HEK293T (cell line): ENCODE data around the gene DLL1.

Experiments used
- CTCF ChIA-PET: fragments of 350-600 bp; formaldehyde crosslinking; extraction: SDS; loops from one replicate; lab custom pipeline; 2021; ENCODE audit warnings: antibody characterized with exemption, inconsistent platforms; lab: Yijun Ruan, JAX
- POLR2A ChIA-PET: fragments of 350-600 bp; formaldehyde crosslinking; extraction: SDS; loops from one replicate; lab custom pipeline; 2020; ENCODE audit warnings: antibody characterized with exemption, inconsistent platforms; lab: Yijun Ruan, JAX
- DNase-seq: peaks from one replicate; pipeline ENCODE4 v3.0.0; 2012; ENCODE audit warnings: mixed read lengths; ENCODE audit errors: extremely low spot score
- ARNT ChIP-seq: fragments of 450-650 bp; IDR thresholded peaks from 2 replicates; pipeline ENCODE4 v1.6.1; 2017; ENCODE audit warnings: mild to moderate bottlenecking
- BHLHE40 ChIP-seq: fragments of 450-650 bp; IDR thresholded peaks from 2 replicates; pipeline ENCODE4 v1.6.1; 2016; ENCODE audit warnings: mild to moderate bottlenecking, moderate library complexity, borderline replicate concordance
- CTBP1 ChIP-seq: fragments of 450-650 bp; IDR thresholded peaks from 2 replicates; pipeline ENCODE4 v1.6.1; 2016; ENCODE audit warnings: borderline replicate concordance
- ELF4 ChIP-seq: fragments of 450-650 bp; IDR thresholded peaks from 2 replicates; pipeline ENCODE4 v1.6.1; 2017; ENCODE audit warnings: antibody characterized with exemption
- FOXA1 ChIP-seq: fragments of 450-650 bp; IDR thresholded peaks from 2 replicates; pipeline ENCODE4 v1.6.1; 2016; ENCODE audit warnings: mild to moderate bottlenecking
- FOXK2 ChIP-seq: fragments of 450-650 bp; IDR thresholded peaks from 2 replicates; pipeline ENCODE4 v1.6.1; 2016; ENCODE audit warnings: mild to moderate bottlenecking
- FOXM1 ChIP-seq: fragments of 450-650 bp; IDR thresholded peaks from 2 replicates; pipeline ENCODE4 v1.6.1; 2017; ENCODE audit warnings: mild to moderate bottlenecking, borderline replicate concordance
- HDGF ChIP-seq: fragments of 450-650 bp; IDR thresholded peaks from 2 replicates; pipeline ENCODE4 v1.6.1; 2017; ENCODE audit warnings: antibody characterized with exemption, borderline replicate concordance
- L3MBTL2 ChIP-seq: fragments of 450-650 bp; conservative IDR thresholded peaks from 2 replicates; pipeline ENCODE4 v1.6.1; 2016; ENCODE audit warnings: mild to moderate bottlenecking
- LEF1 ChIP-seq: fragments of 450-650 bp; IDR thresholded peaks from 2 replicates; pipeline ENCODE4 v1.6.1; 2017; ENCODE audit warnings: mild to moderate bottlenecking, borderline replicate concordance
- NFRKB ChIP-seq: fragments of 450-650 bp; IDR thresholded peaks from 2 replicates; pipeline ENCODE4 v1.6.1; 2016; ENCODE audit warnings: mild to moderate bottlenecking, moderate library complexity
- SP1 ChIP-seq: fragments of 450-650 bp; IDR thresholded peaks from 2 replicates; pipeline ENCODE4 v1.6.1; 2017
- SUZ12 ChIP-seq: fragments of 450-650 bp; IDR thresholded peaks from 2 replicates; pipeline ENCODE4 v1.6.1; 2016; ENCODE audit warnings: mild to moderate bottlenecking
- TARDBP ChIP-seq: fragments of 450-650 bp; IDR thresholded peaks from 2 replicates; pipeline ENCODE4 v1.6.1; 2016
- ZNF384 ChIP-seq: fragments of 450-650 bp; IDR thresholded peaks from 2 replicates; pipeline ENCODE4 v1.6.1; 2016
- TF ChIP-seq, protein P1 (sequence below): fragments of 450-650 bp; IDR thresholded peaks from 2 replicates; pipeline ENCODE4 v1.6.1; 2016

The DLL1 gene

DNA sequence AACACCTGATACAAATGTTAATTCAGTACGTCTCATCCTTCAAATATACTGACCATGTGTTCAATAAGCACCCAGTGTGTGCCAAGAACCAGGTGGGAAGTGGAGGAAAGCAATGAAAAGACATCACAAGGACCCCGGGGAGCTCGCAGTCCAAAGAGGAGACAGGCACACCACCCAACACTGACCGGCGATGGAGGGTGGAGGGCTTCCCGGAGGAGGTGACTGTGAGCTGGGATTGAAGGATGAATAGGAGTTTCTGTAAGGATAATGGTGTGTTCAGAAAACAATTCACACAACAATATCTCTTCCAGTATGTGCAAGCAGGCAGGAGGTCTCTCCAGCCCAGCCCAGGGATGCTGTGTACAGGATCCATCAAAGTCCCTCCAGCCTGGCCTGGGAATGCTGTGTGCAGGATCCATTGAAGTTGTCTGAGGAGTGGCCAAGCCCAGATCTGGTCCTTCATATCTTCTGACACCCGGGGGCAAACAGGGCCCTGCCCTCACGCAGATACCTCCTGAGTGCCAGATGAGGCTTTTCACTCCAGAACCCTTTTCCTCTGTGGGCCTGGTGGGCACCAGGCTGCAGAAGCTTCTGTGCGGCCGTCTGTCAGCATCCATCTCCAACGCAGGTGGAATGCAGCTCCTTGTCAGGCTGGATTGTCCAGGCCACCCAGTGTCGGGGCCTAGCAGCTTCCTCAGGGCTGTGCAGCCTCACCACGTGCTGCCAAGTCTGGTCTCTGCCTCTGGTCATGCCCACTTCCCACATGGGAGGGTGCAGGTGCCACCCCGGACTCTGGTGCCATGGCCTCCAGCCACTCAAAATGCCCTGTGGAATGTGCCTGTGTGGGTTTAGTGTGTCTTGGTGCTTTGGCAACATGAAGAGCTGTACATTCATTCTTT, 36.3 kb downstream of the DLL1 start:
- no peak for DNase-seq
- TF ChIP-seq FOXM1 (no peak), TARDBP (no peak), ARNT (no peak), LEF1 (no peak), NFRKB (no peak), L3MBTL2 (no peak), CTBP1 (no peak), ZNF384 (no peak), BHLHE40 (no peak), HDGF (no peak), FOXK2 (no peak), FOXA1 (no peak)
- ChIA-PET POLR2A (no interaction called here), CTCF (no interaction called here)

DNA sequence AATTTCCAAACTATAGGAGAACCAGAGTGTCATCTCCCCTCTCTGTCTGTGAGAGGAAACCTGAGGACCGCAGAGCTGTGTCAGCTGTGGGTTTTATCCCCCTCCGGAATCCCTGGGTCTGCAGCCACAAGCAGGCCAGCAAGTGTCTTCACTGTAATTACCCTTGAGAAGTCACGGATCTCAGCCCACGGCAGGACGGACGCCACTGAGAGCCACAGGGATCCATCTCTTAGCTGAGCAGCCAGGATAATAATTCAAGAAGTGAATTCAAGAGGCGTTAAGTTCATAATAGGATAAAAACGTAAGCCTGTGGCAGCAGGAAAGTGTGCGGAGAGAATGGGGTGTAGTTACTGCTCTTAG, 37.0 kb downstream of the DLL1 start:
- DNase-seq: no peak
- TF ChIP-seq FOXM1 (no peak), ARNT (no peak), TARDBP (no peak), ZNF384 (no peak), ELF4 (no peak), L3MBTL2 (no peak), BHLHE40 (no peak), FOXA1 (no peak), CTBP1 (no peak), SUZ12 (no peak), NFRKB (no peak), SP1 (no peak), LEF1 (no peak), FOXK2 (no peak), HDGF (no peak)
- TF ChIP-seq, protein P1, sequence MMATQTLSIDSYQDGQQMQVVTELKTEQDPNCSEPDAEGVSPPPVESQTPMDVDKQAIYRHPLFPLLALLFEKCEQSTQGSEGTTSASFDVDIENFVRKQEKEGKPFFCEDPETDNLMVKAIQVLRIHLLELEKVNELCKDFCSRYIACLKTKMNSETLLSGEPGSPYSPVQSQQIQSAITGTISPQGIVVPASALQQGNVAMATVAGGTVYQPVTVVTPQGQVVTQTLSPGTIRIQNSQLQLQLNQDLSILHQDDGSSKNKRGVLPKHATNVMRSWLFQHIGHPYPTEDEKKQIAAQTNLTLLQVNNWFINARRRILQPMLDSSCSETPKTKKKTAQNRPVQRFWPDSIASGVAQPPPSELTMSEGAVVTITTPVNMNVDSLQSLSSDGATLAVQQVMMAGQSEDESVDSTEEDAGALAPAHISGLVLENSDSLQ: no peak
- POLR2A ChIA-PET: no interaction called here
- CTCF ChIA-PET: no interaction called here

DNA sequence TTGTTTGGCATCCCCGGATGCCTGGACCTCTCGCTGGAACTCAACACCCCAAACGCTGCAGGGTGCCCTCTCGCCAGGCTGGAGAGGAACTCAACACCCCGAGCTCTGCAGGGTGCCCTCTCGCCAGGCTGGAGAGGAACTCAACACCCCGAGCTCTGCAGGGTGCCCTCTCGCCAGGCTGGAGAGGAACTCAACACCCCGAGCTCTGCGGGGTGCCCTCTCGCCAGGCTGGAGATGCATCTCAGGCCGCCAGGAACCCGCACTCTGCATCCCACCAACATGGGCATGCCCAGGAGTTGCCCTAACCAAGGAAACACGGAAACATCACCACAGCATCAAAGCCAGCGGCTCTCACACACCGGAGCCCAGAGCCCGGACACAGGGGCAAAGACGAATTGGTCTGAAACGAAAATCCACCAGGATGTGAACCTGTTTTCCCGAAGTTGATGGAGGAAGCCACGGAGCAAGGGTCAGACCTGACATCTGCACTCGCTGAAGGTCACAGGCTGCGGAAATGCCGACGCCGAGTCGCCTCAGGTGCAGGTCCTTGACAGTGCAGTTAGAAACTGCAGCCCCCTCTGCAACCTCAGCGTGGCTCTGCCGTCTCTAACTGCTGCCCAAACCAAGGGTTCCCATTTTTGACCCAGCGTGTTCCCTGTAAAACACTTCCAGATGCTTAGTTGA, 37.5 kb downstream of the DLL1 start:
- ChIA-PET CTCF (no interaction called here), POLR2A (no interaction called here)
- TF ChIP-seq ARNT (no peak), LEF1 (no peak), SP1 (no peak), CTBP1 (no peak), L3MBTL2 (no peak), SUZ12 (no peak), ZNF384 (no peak), FOXK2 (no peak), ELF4 (no peak), FOXM1 (no peak), HDGF (no peak), TARDBP (no peak), NFRKB (no peak), FOXA1 (no peak), BHLHE40 (no peak)
- TF ChIP-seq, protein P1: no peak
- no peak for DNase-seq

DNA sequence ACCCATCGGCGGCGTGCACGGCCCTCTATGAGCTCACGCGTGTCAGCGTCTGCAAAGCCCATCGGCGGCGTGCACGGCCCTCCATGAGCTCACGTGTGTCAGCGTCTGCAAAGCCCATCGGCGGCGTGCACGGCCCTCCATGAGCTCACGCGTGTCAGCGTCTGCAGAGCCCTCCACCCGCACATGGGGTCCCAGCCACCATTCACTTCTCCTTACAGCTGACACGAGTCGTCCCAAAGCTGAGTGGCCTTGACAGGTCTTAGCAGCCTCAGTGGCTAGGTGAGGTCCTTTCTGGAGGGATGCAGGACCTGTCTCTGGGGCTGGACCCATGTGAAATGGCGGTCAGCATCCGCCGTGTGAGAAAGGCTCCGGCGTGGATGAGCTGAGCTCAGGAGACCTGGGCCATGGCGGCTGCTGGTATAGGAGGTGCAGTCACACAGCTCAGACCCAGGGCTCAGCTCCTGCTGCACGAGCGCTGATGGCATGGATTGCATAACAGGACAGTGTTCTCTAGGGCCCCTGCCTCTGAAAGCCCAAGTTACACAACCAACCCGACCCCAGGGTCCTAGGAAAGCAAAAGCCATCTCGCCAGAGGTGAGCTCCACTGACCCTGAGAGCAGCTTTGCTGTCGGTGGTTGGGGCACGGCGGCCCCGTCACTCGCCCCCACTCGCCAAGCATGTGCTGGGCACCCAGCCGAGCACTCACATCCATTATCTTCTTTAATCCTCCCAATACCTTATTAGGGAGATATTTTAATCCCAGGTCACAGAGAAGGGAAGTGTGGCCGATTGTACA, 38.9 kb downstream of the DLL1 start:
- DNase-seq: no peak
- TF ChIP-seq FOXA1 (no peak), ARNT (no peak), NFRKB (no peak), BHLHE40 (no peak), SUZ12 (no peak), FOXK2 (no peak), LEF1 (no peak), ELF4 (no peak)
- TF ChIP-seq, protein P1: no peak
- ChIA-PET CTCF (interaction anchor here (1.4 kb wide), 1 partner anchor 9 kb away, joined by 3 read pairs; no protein-coding TSS in a partner anchor), POLR2A (no interaction called here)
